ENCODE results near the gene EPHA8.

- TF ChIP-seq, protein P1, sequence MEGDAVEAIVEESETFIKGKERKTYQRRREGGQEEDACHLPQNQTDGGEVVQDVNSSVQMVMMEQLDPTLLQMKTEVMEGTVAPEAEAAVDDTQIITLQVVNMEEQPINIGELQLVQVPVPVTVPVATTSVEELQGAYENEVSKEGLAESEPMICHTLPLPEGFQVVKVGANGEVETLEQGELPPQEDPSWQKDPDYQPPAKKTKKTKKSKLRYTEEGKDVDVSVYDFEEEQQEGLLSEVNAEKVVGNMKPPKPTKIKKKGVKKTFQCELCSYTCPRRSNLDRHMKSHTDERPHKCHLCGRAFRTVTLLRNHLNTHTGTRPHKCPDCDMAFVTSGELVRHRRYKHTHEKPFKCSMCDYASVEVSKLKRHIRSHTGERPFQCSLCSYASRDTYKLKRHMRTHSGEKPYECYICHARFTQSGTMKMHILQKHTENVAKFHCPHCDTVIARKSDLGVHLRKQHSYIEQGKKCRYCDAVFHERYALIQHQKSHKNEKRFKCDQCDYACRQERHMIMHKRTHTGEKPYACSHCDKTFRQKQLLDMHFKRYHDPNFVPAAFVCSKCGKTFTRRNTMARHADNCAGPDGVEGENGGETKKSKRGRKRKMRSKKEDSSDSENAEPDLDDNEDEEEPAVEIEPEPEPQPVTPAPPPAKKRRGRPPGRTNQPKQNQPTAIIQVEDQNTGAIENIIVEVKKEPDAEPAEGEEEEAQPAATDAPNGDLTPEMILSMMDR (optimal IDR thresholded peaks at IDR 0.05 in 1 of 3, IDR thresholded peaks at IDR 0.05 in 1 of 3, conservative IDR thresholded peaks at IDR 0.05 in 1 of 3; ENCODE audit: extremely low read depth in 1 of 3, insufficient read depth in 2 of 3, low read length in 3 of 3): no peak
- no peak for TF ChIP-seq EZH2 (IDR thresholded peaks at IDR 0.05; ENCODE audit: low read length)
Observed at GRCh38 chr1:22575532-22576149, 12.4 kb downstream of the EPHA8 start.

Measured in keratinocyte (primary cell).